ENCODE results near the gene TNS1. TPM values are rescaled to one million over a fixed set of nuclear protein-coding genes. Genes with fewer than 3 reads are reported as not detected.
A peak's percentile ranks its signal among the peaks of the same experiment; 100 is the strongest.

The TNS1 gene
- total RNA-seq, 1 experiment from 2014 or later, result 3.4 TPM

GRCh38 chr2:217801115-217801531 lies 201.7 kb downstream of the TNS1 start:
- Histone ChIP-seq H4K91ac (ENCODE audit: insufficient read length, low read depth, low read length) (no peak overlapping the region), H3K9me3 (ENCODE audit: control insufficient read depth, low read depth, low read length) (no peaks in the 10 kb centered on the region), H3T11ph (ENCODE audit: low read length) (no peak overlapping the region), H3K18ac (ENCODE audit: insufficient read length, low read depth, low read length) (no peak overlapping the region), H4K8ac (replicated peaks; ENCODE audit: insufficient read length, low read depth, low read length) (no peak overlapping the region), H3K27me3 (ENCODE audit: insufficient read depth, low read length) (no peaks in the 10 kb centered on the region; the same call in 1 of the 2 replicates), H2AFZ (ENCODE audit: low read length) (no peak overlapping the region), H3K4me2 (ENCODE audit: insufficient read depth, insufficient read length, low read length) (no peak overlapping the region), H2BK12ac (ENCODE audit: insufficient read length, low read depth, low read length) (no peak overlapping the region), H3K79me2 (ENCODE audit: insufficient read depth, low read length) (no peaks in the 10 kb centered on the region), H2BK20ac (ENCODE audit: low read depth, low read length, poor library complexity, severe bottlenecking) (no peak overlapping the region), H3K23ac (ENCODE audit: insufficient read length, low read depth, low read length) (no peak overlapping the region), H3K9ac (ENCODE audit: extremely low read depth, insufficient read length, low read length) (no peak overlapping the region), H3K27ac (ENCODE audit: insufficient read length, low read depth, low read length) (no peak overlapping the region), H2BK15ac (ENCODE audit: low read depth, low read length) (no peak overlapping the region), H3K14ac (ENCODE audit: insufficient read depth, low read length) (no peak overlapping the region; the same call in 1 of the 2 replicates), H2BK5ac (ENCODE audit: insufficient read length, low read length) (no peak overlapping the region), H2AK5ac (ENCODE audit: insufficient read length, low read length) (no peak overlapping the region), H3K4me1 (ENCODE audit: insufficient read depth, low read length) (no peaks in the 10 kb centered on the region), H3K4ac (ENCODE audit: low read depth, low read length) (no peak overlapping the region), H3K56ac (ENCODE audit: insufficient read length, low read depth, low read length) (no peak overlapping the region), H3K23me2 (ENCODE audit: insufficient read length, low read depth, low read length, poor library complexity, severe bottlenecking) (no peaks in the 10 kb centered on the region), H4K5ac (ENCODE audit: insufficient read length, low read depth, low read length) (no peak overlapping the region), H4K20me1 (ENCODE audit: control insufficient read depth, insufficient read depth, insufficient read length) (no peaks in the 10 kb centered on the region), H2BK120ac (ENCODE audit: low read depth, low read length, poor library complexity, severe bottlenecking) (no peak overlapping the region), H3K79me1 (ENCODE audit: insufficient read depth, low read depth, low read length, poor library complexity, severe bottlenecking) (no peaks in the 10 kb centered on the region)
- DNase-seq, result no peak
- peaks cover 0 to 3% of the 10 kb centered on the region in 2 experiments; a peak in 1 of 5 replicates for H3K9me3 Mint-ChIP-seq
- no peaks in the 10 kb centered on the region for H3K36me3 Mint-ChIP-seq (ENCODE audit: insufficient read depth in 1 of 3, low read depth in 3 of 3)
- no peak for TF ChIP-seq CTCF (conservative IDR thresholded peaks at IDR 0.05)
- H3K27ac Mint-ChIP-seq, result peak overlapping the region in 1 of 3 experiments; percentile 46; a peak in 2 of 7 replicates
- peaks cover 2% of the 10 kb centered on the region for H3K27me3 Mint-ChIP-seq (ENCODE audit: low read depth)
- H3K4me3 Mint-ChIP-seq, result no peak overlapping the region
- WGBS (ENCODE audit: extremely low coverage, insufficient read length, low lambda C conversion rate), result no CpG with 5 or more reads among the region's 11 CpGs
- peaks cover 0 to 7% of the 10 kb centered on the region in 2 experiments; a peak in 3 of 4 replicates for H3K4me1 Mint-ChIP-seq
